ENCODE data around the gene ELK3.

ELK3 gene

DNA sequence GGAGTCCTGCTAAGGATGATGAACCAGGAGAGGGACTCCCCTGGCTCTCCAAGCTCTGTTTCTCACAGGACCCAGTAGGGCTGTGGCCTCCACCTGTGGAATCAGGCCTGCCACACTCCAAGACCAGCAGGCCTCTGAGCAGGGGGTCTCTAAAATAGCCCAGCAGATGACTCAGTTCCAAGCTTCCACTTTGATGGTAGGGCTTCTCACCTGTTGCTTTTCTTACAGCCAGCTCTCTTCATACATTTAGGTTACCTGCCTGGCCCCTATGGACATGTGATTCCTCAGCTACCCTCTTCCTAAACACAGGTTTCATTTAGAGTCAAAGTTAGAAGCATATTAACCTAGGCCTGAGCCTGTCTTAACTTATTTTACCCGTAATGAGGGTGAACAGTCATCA lies 26.7 kb upstream of the ELK3 start:
- H3K36me3 ChIP-seq (ENCODE audit: control insufficient read depth, low read depth, low read length) = no peaks in the 10 kb centered on the region
- no peaks in the 10 kb centered on the region for H3K4me1 ChIP-seq (ENCODE audit: control insufficient read depth, low read depth, low read length)
- no peak overlapping the region for H3K27ac ChIP-seq (ENCODE audit: low read length)
- H3K4me3 ChIP-seq (ENCODE audit: low read length) = no peak overlapping the region
- no peaks in the 10 kb centered on the region for H3K9me3 ChIP-seq (ENCODE audit: control insufficient read depth, low read depth, low read length)
- H3K27me3 ChIP-seq (ENCODE audit: control insufficient read depth, insufficient read depth, low read length) = no peaks in the 10 kb centered on the region
- no peak overlapping the region for H3K9ac ChIP-seq (ENCODE audit: low read length)

DNA sequence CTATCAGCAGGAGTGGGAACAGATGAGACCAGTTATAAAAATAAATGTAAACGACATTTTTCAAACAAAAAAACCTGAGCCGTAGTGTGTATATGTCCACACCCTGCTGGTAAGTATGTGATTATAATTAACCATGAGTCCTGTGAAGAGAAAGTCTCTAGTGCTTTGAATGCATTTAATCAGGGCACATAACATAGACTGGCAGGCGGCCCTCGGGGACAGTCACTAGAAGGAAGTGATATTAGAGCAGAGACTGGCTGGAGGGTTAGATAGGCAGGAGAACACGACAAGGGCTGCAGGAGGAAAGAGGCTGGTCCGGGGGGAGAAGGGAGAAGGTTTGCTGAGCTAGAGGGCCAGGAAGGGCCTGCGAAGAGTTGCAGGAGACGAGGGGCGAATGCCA lies 23.8 kb upstream of the ELK3 start:
- no peaks in the 10 kb centered on the region for H3K27me3 ChIP-seq (ENCODE audit: control insufficient read depth, insufficient read depth, low read length)
- no peaks in the 10 kb centered on the region for H3K9me3 ChIP-seq (ENCODE audit: control insufficient read depth, low read depth, low read length)
- H3K4me3 ChIP-seq (ENCODE audit: low read length) = no peak overlapping the region
- H3K36me3 ChIP-seq (ENCODE audit: control insufficient read depth, low read depth, low read length) = no peaks in the 10 kb centered on the region
- H3K4me1 ChIP-seq (ENCODE audit: control insufficient read depth, low read depth, low read length) = no peaks in the 10 kb centered on the region
- no peak overlapping the region for H3K9ac ChIP-seq (ENCODE audit: low read length)
- H3K27ac ChIP-seq (ENCODE audit: low read length) = no peak overlapping the region

DNA sequence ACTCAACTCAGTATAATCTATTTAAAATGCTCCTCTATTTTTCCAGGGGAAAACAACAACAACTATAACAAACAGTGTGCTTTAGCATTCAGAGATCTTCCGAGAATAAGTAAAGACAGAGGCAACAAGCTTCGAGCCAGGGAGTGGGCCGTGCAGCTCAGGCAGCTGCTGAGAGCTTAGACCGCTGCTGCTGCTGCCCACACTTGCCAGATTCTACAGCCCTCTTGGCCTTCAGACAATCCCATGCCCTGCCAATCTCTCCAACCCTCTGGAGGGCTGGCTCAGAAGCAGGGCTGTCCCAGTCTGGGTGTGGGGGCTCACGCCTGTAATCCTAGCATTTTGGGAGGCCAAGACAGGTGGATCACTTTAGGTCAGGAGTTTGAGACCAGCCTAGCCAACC lies 23.4 kb upstream of the ELK3 start:
- H3K4me1 ChIP-seq (ENCODE audit: control insufficient read depth, low read depth, low read length) = no peaks in the 10 kb centered on the region
- no peaks in the 10 kb centered on the region for H3K27me3 ChIP-seq (ENCODE audit: control insufficient read depth, insufficient read depth, low read length)
- H3K4me3 ChIP-seq (ENCODE audit: low read length) = no peak overlapping the region
- H3K9me3 ChIP-seq (ENCODE audit: control insufficient read depth, low read depth, low read length) = no peaks in the 10 kb centered on the region
- no peak overlapping the region for H3K27ac ChIP-seq (ENCODE audit: low read length)
- no peak overlapping the region for H3K9ac ChIP-seq (ENCODE audit: low read length)
- H3K36me3 ChIP-seq (ENCODE audit: control insufficient read depth, low read depth, low read length) = no peaks in the 10 kb centered on the region

DNA sequence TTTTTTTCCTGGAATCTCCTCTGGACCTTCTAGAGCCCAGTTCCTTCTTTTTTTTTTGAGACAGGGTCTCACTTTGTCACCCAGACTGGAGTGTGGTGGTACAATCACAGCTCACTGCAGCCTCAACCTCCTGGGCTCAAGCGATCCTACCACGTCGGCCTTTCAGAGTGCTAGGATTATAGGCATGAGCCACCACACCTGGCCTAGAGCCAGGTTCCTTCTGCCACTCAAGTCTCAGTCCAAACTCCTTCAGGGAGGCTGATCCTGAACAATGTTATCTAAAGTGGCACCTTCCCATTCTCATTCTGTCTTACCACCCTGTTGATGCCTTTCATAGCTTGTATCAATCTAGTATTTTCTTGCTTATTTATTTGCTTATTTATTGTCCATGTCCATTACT lies 22.3 kb upstream of the ELK3 start:
- Histone ChIP-seq H3K27ac (ENCODE audit: low read length) (no peak overlapping the region), H3K9ac (ENCODE audit: low read length) (no peak overlapping the region), H3K36me3 (ENCODE audit: control insufficient read depth, low read depth, low read length) (no peaks in the 10 kb centered on the region), H3K27me3 (ENCODE audit: control insufficient read depth, insufficient read depth, low read length) (no peaks in the 10 kb centered on the region), H3K4me1 (ENCODE audit: control insufficient read depth, low read depth, low read length) (no peaks in the 10 kb centered on the region), H3K4me3 (ENCODE audit: low read length) (no peak overlapping the region), H3K9me3 (ENCODE audit: control insufficient read depth, low read depth, low read length) (no peaks in the 10 kb centered on the region)

DNA sequence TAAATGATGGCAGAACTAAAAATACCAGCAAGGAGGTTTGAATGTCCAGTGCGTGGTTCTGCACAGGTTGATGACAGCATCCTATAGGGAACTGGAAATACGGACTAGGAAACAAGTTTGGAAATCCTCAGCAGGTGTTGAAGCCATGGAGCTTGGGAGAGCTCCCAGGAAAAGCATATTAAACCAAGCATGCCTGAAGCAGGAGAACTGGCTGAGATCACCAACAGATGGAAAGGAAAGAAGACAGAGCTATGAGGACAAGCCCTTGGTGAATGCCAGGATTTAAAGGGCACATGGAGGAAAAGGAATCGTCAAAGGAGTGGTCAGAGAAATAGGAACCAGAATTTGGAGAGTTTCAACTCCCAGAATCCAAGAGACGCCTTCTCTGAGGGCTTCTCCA lies 21.2 kb upstream of the ELK3 start:
- Histone ChIP-seq H3K4me3 (ENCODE audit: low read length) (no peak overlapping the region), H3K4me1 (ENCODE audit: control insufficient read depth, low read depth, low read length) (no peaks in the 10 kb centered on the region), H3K9me3 (ENCODE audit: control insufficient read depth, low read depth, low read length) (no peaks in the 10 kb centered on the region), H3K27me3 (ENCODE audit: control insufficient read depth, insufficient read depth, low read length) (no peaks in the 10 kb centered on the region), H3K27ac (ENCODE audit: low read length) (no peak overlapping the region), H3K9ac (ENCODE audit: low read length) (no peak overlapping the region), H3K36me3 (ENCODE audit: control insufficient read depth, low read depth, low read length) (no peaks in the 10 kb centered on the region)

DNA sequence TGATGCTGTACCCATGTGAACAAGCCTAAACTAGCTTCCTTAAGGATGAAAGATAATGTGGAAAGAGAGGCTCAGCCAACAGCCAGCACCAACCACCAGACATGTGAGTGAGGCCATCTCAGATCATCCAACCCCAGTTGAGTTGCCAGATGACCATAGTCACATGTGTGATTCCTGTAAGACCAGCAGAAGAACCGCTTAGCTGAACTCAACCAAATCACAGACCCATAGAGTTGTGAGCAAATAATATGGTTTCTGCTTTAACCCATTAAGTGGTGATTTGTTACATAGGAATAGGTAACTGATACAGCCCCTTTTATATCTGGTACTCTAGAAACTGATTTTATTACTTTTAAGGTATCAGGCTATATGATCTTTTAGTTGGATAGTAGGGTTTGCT lies 17.6 kb upstream of the ELK3 start:
- Histone ChIP-seq H3K27me3 (ENCODE audit: control insufficient read depth, insufficient read depth, low read length) (no peaks in the 10 kb centered on the region), H3K9ac (ENCODE audit: low read length) (no peak overlapping the region), H3K27ac (ENCODE audit: low read length) (no peak overlapping the region), H3K4me1 (ENCODE audit: control insufficient read depth, low read depth, low read length) (no peaks in the 10 kb centered on the region), H3K4me3 (ENCODE audit: low read length) (no peak overlapping the region), H3K36me3 (ENCODE audit: control insufficient read depth, low read depth, low read length) (no peaks in the 10 kb centered on the region), H3K9me3 (ENCODE audit: control insufficient read depth, low read depth, low read length) (no peaks in the 10 kb centered on the region)

DNA sequence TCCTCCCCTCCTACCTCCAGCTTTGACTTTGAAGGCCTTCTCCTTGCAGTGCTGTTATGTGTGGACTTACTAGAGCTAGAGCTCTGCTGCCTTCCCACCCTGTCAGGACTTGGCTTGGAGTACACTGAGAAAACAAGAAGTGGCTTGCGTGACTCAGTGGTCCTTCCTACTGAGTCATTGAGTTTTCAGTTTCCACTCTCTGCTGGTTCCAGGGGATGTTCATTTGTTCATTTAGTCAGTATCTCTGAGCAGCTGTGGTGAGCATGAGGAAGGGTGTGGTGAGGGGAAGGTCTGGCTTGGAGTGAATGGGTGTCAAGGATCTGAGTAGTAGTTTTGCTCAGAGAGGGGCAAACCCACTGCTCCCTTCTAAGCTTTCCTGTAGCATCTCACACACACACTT lies 17.2 kb upstream of the ELK3 start:
- H3K27me3 ChIP-seq (ENCODE audit: control insufficient read depth, insufficient read depth, low read length) = no peaks in the 10 kb centered on the region
- H3K9me3 ChIP-seq (ENCODE audit: control insufficient read depth, low read depth, low read length) = no peaks in the 10 kb centered on the region
- H3K27ac ChIP-seq (ENCODE audit: low read length) = no peak overlapping the region
- no peak overlapping the region for H3K9ac ChIP-seq (ENCODE audit: low read length)
- no peak overlapping the region for H3K4me3 ChIP-seq (ENCODE audit: low read length)
- H3K36me3 ChIP-seq (ENCODE audit: control insufficient read depth, low read depth, low read length) = no peaks in the 10 kb centered on the region
- no peaks in the 10 kb centered on the region for H3K4me1 ChIP-seq (ENCODE audit: control insufficient read depth, low read depth, low read length)

DNA sequence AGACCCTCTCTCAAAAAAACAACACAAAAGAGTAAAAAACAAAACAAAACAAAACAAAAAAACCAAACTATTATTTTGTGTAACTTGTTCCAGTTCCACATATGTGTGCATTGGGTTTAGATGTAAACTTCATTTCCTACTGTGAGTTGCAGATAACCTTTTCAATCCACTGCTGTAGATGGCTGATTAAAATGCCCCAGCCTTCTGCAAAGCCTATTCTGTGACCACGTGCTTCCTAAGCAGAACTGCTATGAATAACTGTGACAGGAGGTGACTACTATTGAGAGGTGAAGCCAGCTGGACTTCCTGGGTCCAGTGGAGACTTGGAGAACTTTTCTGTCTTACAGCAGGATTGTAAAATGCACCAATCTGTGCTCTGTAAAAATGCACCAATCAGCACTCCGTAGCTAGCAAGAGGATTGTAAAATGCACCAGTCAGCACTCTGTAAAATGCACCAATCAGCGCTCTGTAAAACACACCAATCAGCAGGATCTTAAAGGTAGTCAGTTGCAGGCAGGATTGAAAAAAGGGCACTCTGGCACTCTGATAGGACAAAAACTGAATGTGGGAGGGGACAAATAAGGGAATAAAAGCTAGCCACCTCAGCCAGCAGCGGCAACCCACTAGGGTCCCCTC lies 10.3 kb upstream of the ELK3 start:
- H3K9me3 ChIP-seq (ENCODE audit: control insufficient read depth, low read depth, low read length) = no peaks in the 10 kb centered on the region
- H3K27me3 ChIP-seq (ENCODE audit: control insufficient read depth, insufficient read depth, low read length) = no peaks in the 10 kb centered on the region
- H3K4me1 ChIP-seq (ENCODE audit: control insufficient read depth, low read depth, low read length) = no peaks in the 10 kb centered on the region
- no peaks in the 10 kb centered on the region for H3K36me3 ChIP-seq (ENCODE audit: control insufficient read depth, low read depth, low read length)
- H3K9ac ChIP-seq (ENCODE audit: low read length) = no peak overlapping the region
- no peak overlapping the region for H3K4me3 ChIP-seq (ENCODE audit: low read length)
- H3K27ac ChIP-seq (ENCODE audit: low read length) = no peak overlapping the region

DNA sequence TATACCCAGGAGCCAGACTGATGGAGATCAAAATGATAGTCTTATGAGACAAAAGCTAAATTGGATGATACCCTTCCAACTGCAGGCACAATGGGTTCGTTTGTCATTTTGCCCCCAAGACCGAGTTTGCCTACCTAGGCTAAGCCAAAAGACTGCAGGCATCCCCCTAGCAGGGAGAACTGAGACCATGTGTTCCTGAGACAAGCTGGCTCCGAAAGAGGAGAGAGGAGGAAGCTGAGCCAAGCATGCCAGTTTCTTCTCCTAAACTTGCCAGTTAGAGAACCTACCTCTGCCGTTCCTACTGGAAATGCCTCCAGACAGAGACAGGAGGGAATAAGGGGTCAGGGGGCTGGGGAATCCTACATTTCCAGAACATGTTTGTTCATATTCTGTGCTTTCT lies 8.3 kb upstream of the ELK3 start:
- Histone ChIP-seq H3K4me1 (ENCODE audit: control insufficient read depth, low read depth, low read length) (no peaks in the 10 kb centered on the region), H3K27me3 (ENCODE audit: control insufficient read depth, insufficient read depth, low read length) (no peaks in the 10 kb centered on the region), H3K27ac (ENCODE audit: low read length) (no peak overlapping the region), H3K9ac (ENCODE audit: low read length) (no peak overlapping the region), H3K36me3 (ENCODE audit: control insufficient read depth, low read depth, low read length) (no peaks in the 10 kb centered on the region), H3K9me3 (ENCODE audit: control insufficient read depth, low read depth, low read length) (no peaks in the 10 kb centered on the region), H3K4me3 (ENCODE audit: low read length) (no peak overlapping the region)

DNA sequence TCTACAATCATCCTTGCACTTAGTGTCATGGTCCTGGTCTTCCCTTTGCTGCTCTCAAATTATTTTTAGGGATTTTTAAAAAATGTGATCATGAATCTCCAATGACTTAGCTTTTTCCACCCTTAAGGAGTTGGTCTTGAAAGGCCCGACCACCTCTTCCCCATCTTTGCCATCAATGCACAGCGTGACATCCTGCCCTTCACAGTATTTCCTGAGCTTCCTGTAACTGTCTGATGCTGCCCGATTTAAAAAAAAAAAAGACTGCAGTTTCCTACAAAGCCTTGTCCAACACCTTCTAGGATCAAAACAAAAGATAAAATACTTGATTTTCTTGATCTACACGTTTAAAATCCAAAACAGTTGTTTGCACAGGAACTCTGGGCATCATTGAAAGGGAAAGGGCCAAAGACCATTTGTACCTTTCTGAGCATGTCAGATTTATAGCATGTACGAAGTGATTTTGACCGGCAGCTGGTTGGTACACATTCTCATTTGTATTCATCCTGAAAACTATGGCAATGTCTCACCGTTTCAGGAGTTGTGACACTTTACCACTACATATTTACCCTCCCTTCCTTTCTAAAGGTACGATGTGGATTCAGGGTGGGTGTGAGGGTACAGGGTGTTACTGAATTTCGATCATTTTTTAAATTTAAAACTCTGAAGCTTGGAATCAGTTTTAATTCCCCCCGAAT lies 7.4 kb upstream of the ELK3 start:
- Histone ChIP-seq H3K4me3 (ENCODE audit: low read length) (no peak overlapping the region), H3K27ac (ENCODE audit: low read length) (no peak overlapping the region), H3K9ac (ENCODE audit: low read length) (no peak overlapping the region), H3K4me1 (ENCODE audit: control insufficient read depth, low read depth, low read length) (no peaks in the 10 kb centered on the region), H3K27me3 (ENCODE audit: control insufficient read depth, insufficient read depth, low read length) (no peaks in the 10 kb centered on the region), H3K9me3 (ENCODE audit: control insufficient read depth, low read depth, low read length) (no peaks in the 10 kb centered on the region), H3K36me3 (ENCODE audit: control insufficient read depth, low read depth, low read length) (no peaks in the 10 kb centered on the region)

DNA sequence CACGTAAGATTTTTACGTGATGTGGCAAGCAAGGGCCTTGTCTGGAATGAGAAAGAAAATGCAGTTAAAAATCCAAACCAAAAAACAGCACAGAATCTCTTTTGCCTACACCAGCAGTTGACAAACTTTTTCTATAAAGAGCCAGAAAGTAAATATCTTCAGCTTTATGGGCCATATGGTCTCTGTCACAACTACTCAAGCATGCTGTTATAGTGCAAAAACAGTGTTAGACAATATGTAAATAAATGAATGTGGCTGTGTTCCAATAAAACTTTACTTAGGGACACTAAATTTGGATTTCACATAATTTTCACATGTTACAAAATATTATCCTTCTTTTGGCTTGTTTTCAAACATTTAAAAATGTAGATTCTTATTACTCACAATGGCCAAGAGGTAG lies 6.2 kb upstream of the ELK3 start:
- no peak overlapping the region for H3K27ac ChIP-seq (ENCODE audit: low read length)
- H3K9ac ChIP-seq (ENCODE audit: low read length) = no peak overlapping the region

DNA sequence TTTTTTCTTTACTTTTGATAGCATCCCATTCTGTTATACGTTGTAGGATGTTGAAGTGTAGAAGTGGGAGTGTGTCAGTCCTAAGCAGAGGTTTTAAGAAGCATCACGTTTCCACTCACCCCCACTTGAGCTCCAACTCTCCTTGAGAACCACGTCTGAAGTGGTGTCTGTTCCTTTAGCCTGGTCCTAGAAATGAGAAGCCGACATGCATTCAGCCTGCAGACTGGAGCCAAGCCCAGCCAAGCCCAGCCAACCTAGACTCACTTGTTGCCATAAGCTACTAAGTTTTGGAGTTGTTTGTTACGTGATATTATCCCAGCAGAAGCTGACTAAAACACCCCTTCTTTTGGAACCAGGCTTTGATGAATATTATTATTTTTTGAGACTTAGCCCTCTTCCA lies 4.4 kb upstream of the ELK3 start:
- no peak overlapping the region for H3K9ac ChIP-seq (ENCODE audit: low read length)
- peaks cover 10% of the 10 kb centered on the region for H3K27me3 ChIP-seq (ENCODE audit: control insufficient read depth, insufficient read depth, low read length)
- no peaks in the 10 kb centered on the region for H3K4me1 ChIP-seq (ENCODE audit: control insufficient read depth, low read depth, low read length)
- no peaks in the 10 kb centered on the region for H3K9me3 ChIP-seq (ENCODE audit: control insufficient read depth, low read depth, low read length)
- no peak overlapping the region for H3K27ac ChIP-seq (ENCODE audit: low read length)
- no peaks in the 10 kb centered on the region for H3K36me3 ChIP-seq (ENCODE audit: control insufficient read depth, low read depth, low read length)
- no peak overlapping the region for H3K4me3 ChIP-seq (ENCODE audit: low read length)

More for the DNA sequence above, 6.2 kb upstream of the ELK3 start:
- Histone ChIP-seq H3K4me3 (ENCODE audit: low read length) (no peak overlapping the region), H3K27me3 (ENCODE audit: control insufficient read depth, insufficient read depth, low read length) (peaks cover under 1% of the 10 kb centered on the region), H3K4me1 (ENCODE audit: control insufficient read depth, low read depth, low read length) (no peaks in the 10 kb centered on the region), H3K36me3 (ENCODE audit: control insufficient read depth, low read depth, low read length) (no peaks in the 10 kb centered on the region), H3K9me3 (ENCODE audit: control insufficient read depth, low read depth, low read length) (no peaks in the 10 kb centered on the region)
